Measurements from ENCODE around the gene VPS8.

- TF ChIP-seq RAD21 (CRISPR knock-in tag; IDR thresholded peaks at IDR 0.05) (no peak), POLR2G (IDR thresholded peaks at IDR 0.05; ENCODE audit: low read depth, low read length) (no peak)
Measured at GRCh38 chr3:184821034-184821433, 9.1 kb downstream of the VPS8 start.

Data from HepG2 (cell line).